Effector memory CD4-positive, alpha-beta T cell (primary cell): ENCODE results near the gene NSD1.
A peak's percentile ranks its signal among the peaks of the same experiment; 100 is the strongest.

Source experiments
- DNase-seq, 3 donors: peaks; one replicate each; pipeline ENCODE4 v3.0.0-alpha.2; 2020
- H3K27ac ChIP-seq: 2 replicates; pipeline ENCODE4 v1.7.0; 2013; ENCODE audit warnings: mild to moderate bottlenecking, low read length, moderate library complexity; ENCODE audit not compliant: insufficient read depth, poor library complexity, severe bottlenecking
- H3K27me3 ChIP-seq: replicated peaks from 2 replicates; pipeline ENCODE4 v1.7.0; 2013; ENCODE audit warnings: mild to moderate bottlenecking, low read length; ENCODE audit not compliant: insufficient read depth, control insufficient read depth, poor library complexity, severe bottlenecking
- H3K36me3 ChIP-seq: 2 replicates; pipeline ENCODE4 v1.7.0; 2013; ENCODE audit warnings: mild to moderate bottlenecking, low read length, moderate library complexity; ENCODE audit not compliant: control insufficient read depth, insufficient read depth
- H3K4me1 ChIP-seq: 2 replicates; pipeline ENCODE4 v1.7.0; 2013; ENCODE audit warnings: low read length, mild to moderate bottlenecking; ENCODE audit not compliant: control insufficient read depth, insufficient read depth, poor library complexity, severe bottlenecking
- H3K4me3 ChIP-seq: 2 replicates; pipeline ENCODE4 v1.7.0; 2013; ENCODE audit warnings: low read length, low read depth, mild to moderate bottlenecking; ENCODE audit not compliant: insufficient read depth, poor library complexity, severe bottlenecking
- H3K9me3 ChIP-seq: 2 replicates; pipeline ENCODE4 v1.7.0; 2013; ENCODE audit warnings: mild to moderate bottlenecking, low read length, moderate library complexity; ENCODE audit not compliant: control insufficient read depth

Gene NSD1

DNA sequence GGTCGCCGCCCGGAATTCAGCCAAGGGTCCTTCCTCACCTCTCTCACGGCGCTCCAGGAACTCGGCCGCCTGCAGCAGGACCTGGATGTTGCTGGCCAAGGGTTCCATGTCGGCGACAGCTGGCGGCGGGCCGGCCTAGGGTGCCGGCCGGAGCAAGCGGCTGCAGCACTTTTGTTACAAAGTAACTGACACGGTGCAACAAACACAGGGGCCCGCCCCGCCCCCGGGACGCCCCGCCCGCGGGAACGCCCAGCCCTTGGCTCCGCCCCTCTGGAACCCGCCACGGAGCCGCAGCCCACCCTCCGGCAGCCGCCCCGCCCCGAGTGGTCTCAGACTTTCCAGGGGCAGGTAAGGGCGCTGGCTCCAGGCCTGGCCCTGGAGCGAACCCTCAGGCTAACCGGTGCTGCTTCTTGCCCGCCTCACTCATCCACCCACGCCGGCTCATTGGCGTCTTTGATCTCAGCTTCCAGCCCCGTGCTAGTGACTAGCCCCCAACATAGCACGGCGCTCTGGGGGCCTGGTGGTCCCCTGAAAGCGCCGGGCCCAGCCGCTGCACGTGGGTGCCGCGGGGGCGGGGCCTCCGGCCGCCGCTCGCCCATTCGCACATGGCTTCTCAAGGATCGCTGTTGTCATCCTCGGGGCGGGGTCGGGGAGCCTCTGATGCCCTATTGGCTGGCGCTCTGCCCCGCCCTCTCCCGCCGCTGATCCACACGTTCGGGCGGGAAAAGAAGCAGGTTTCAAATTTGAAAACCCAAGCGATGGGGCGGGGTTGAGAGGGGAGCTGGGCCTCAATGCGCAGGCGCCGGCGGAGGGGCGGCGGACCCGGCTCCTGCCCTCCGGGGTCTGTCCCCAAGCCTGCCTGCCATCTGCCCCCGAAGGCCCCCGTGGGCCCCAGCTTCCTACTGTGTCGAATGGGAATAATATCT, 178.4 kb downstream of the NSD1 start, which contains the start of gene MXD3:
Gene MXD3 (minus strand): TSS at position 176 of the 926 bp plus-strand sequence. CDS start 68 bp downstream, at position 108.
- Histone ChIP-seq H3K27ac (peak within 1 kb of the TSS; percentile 23), H3K36me3 (peaks cover 3% of the 10 kb centered on the region), H3K4me3 (peak within 1 kb of the TSS; percentile 58), H3K4me1 (peaks cover 38% of the 10 kb centered on the region), H3K27me3 (no peaks in the 10 kb centered on the region), H3K9me3 (no peaks in the 10 kb centered on the region)
- DNase-seq, result peak; percentile 89 to 93 (median 89)

DNA sequence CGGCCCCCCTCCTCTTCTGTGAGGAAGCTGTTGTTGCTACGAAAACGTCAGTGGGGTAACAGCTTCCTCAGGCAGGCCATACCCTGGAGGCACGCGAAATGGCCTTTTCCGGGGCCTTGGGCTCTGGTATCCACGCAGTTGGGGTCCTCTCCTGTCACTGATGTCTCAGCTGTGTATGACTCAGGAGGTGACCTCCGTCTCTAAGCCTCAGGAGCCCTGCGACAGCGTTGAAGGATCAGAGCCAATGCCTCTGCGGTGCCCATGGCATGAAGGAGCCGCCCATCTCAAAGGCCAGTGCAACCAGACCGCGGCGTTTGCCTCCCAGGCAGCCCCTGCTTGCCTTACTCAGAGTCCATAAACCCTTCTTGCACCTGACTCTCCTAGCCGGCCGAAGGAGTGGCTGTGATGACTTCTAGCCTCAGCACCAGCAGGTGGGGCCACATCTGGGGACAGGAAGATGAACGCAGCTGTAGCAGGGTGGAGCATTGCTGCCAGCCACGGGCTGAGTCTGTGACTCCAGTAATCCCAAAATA, 179.1 kb downstream of the NSD1 start:
- peak overlapping the region; percentile 58 for H3K4me3 ChIP-seq
- no peak for DNase-seq
- no peaks in the 10 kb centered on the region for H3K27me3 ChIP-seq
- no peaks in the 10 kb centered on the region for H3K36me3 ChIP-seq
- H3K27ac ChIP-seq, result peak overlapping the region; percentile 23
- peaks cover 33% of the 10 kb centered on the region for H3K4me1 ChIP-seq
- H3K9me3 ChIP-seq, result no peaks in the 10 kb centered on the region

DNA sequence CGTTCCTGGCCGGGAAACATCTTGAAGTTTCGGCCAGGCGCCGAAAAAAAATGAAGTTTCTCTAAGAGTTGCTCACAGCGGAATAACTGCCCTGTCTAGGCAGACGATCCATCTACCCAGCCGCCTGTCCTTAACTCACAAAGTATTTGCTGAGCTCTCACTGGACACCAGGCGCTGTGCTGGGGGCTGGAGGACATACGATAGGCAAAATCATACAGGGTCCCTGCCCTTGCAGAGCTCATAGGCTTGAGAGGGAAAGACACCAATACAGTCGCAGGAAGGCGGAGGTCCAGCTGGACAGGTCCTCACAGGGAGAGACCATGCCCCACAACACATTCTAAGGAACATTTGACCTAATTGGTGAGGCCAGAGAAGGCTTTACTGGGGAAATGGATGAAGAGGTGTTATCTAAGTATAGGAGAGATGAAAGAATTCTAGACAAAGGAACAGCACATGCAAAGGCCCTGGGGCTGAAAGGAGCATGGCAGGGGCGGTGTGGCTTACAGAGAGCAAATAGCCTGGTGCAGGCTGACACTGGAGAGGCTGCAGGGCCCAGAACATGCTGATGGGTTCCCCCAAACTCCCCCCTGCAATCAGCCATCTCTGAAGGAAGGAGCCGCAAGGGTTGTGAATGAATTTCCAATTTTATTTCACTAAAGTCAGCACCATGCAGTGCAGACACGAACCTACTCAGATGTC, 180.1 kb downstream of the NSD1 start:
- Histone ChIP-seq H3K9me3 (no peaks in the 10 kb centered on the region), H3K36me3 (no peaks in the 10 kb centered on the region), H3K27ac (no peak overlapping the region), H3K27me3 (no peaks in the 10 kb centered on the region), H3K4me1 (peaks cover 33% of the 10 kb centered on the region), H3K4me3 (no peak overlapping the region)
- DNase-seq, result no peak

DNA sequence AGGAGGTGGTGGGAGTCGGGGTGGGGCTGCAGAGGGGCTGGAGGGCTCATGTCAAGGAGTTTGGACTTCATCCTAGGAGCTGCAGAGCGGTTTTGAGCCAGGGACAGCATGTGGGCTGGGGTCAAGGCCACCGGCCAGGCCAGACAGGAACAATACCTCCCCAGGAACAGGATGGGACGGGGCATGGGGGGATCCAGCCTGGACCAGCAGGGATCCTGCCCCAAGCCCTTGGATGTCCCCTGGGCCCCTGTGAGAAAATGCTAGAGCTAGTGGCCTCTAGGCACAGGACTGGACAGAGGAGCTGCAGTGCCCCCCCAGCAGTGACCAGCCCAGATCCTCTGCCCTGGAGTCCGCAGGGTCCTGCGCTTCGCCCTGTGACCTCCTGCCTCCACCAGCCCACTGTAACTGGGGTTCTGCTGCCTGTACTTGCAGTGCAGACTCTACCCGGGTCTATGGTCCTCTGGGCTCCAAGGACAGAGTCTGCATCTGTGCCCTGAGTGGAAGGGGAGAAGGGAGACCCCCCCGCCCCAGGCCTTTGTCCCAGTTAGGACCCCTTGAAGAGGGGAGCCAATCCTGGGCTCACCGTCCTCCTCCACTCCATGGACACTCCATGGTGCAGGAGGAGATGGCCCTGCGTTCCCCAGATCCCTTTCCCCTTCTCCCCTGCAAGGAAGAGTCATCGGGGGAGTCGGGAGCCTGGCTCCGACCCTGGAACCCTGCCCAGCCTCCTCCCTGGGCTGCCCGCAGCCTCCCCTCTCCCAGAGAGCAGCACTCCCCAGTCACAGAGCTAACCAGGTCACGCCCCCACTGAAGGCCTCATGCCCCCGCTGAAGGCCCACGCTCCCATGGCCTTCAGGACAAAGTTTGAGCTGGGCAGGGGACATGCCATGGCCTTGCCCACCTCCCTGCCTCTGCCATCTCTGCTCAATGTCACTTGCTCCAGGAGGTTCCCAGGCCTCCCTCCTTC, 181.1 kb downstream of the NSD1 start:
- Histone ChIP-seq H3K27ac (no peak overlapping the region), H3K9me3 (no peaks in the 10 kb centered on the region), H3K27me3 (no peaks in the 10 kb centered on the region), H3K4me1 (peaks cover 32% of the 10 kb centered on the region), H3K4me3 (no peak overlapping the region), H3K36me3 (no peaks in the 10 kb centered on the region)
- DNase-seq, result no peak

DNA sequence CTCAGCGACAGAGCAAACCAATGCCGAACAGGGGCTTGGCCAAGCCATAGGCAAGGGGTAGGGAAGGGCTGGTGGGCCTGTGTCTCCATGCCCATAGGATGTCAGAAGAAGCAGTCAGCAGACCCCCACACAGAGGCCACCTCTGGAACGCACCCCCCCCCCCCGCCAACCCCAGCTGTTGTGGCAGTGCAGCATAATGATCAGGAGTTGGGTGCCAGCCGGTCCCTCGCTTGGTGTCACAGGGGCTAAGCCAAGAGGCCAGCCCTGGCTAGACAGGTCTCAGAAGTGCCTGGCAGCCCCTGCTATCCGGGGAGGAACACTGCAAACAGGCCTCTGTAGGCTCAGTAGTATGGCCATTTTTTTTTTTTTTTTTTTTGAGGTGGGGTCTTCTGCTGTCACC, 181.8 kb downstream of the NSD1 start:
- H3K27me3 ChIP-seq, result no peaks in the 10 kb centered on the region
- H3K27ac ChIP-seq, result no peak overlapping the region
- no peaks in the 10 kb centered on the region for H3K36me3 ChIP-seq
- H3K4me3 ChIP-seq, result no peak overlapping the region
- no peak for DNase-seq
- peaks cover 24% of the 10 kb centered on the region for H3K4me1 ChIP-seq
- no peaks in the 10 kb centered on the region for H3K9me3 ChIP-seq

DNA sequence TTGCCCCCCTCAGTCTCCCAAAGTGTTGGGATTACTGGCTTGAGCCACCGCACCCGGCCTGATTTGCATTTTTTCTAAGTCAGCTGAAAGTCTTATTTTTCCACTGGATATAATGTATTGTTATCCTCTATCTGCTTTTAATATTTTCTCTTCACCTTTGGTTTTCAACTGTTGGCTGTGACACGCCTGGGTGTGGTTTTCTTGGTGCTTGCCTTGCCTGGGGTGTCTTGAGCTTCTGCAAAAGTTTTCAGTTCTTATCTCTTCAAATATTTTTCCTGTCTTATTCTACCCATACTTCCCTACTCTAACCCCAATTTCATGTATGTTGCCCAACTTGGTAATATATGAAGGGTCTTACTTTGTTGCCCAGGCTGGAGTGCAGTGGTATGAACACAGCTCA, 182.4 kb downstream of the NSD1 start:
- no peak overlapping the region for H3K27ac ChIP-seq
- H3K4me3 ChIP-seq, result no peak overlapping the region
- peaks cover 18% of the 10 kb centered on the region for H3K4me1 ChIP-seq
- DNase-seq, result no peak
- no peaks in the 10 kb centered on the region for H3K36me3 ChIP-seq
- no peaks in the 10 kb centered on the region for H3K27me3 ChIP-seq
- H3K9me3 ChIP-seq, result no peaks in the 10 kb centered on the region

DNA sequence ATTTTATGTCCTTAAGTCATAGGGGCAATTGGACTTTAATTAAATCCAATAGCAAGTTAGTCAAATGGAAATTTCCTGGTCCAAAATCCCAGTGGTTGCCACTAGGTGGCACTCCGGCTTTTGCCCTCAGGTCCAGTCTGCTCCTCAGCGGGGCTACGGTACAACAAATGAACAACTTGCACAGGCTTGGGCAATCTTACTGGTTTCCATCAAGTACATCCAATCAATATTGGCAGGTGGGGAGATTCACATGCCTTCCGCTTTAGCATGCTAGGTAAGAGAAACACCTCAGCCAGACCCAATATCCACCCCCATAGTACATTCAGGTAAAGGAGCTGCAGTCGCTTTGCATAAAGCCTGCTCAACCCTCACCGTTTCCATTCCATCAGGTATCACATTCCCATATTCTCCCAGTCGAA, 184.4 kb downstream of the NSD1 start:
- peak; percentile 43 to 60 (median 55) for DNase-seq
- peaks cover 2% of the 10 kb centered on the region for H3K4me1 ChIP-seq
- no peak overlapping the region for H3K4me3 ChIP-seq
- no peak overlapping the region for H3K27ac ChIP-seq
- no peaks in the 10 kb centered on the region for H3K9me3 ChIP-seq
- no peaks in the 10 kb centered on the region for H3K36me3 ChIP-seq
- no peaks in the 10 kb centered on the region for H3K27me3 ChIP-seq

DNA sequence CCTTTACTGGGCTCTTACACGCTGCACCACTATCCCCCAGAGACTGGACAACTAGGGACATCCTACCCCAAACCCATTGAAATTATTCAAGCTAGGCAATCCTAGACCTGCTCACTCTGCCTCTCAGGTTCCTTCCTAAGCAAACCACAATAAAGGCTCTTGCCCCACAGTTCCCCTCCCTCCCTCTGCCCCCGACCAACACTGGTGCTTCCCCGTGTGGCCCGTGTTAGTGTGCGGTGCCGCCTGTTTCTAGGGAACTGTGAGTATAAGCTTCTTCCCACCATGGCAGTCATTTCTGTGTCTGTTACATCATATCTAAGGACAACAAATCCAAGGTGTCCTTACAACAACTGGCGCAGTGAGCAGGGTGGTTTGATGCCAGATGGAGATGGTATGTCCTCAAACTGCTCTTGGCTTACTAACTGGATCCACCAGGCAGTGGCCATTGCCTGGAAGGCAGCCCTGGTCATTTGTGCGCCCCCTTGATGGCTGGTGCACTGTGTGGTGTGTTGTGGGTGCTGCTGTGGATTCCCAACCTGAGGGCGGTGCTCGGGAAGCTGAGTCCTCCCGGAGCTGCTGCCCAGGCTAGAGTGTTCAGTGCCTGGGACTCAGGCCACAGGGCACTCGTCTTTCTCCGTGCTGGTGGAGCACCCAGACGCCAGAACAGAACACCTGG, 186.5 kb downstream of the NSD1 start:
- no peak overlapping the region for H3K4me3 ChIP-seq
- H3K36me3 ChIP-seq, result no peaks in the 10 kb centered on the region
- H3K9me3 ChIP-seq, result no peaks in the 10 kb centered on the region
- no peak for DNase-seq
- no peaks in the 10 kb centered on the region for H3K4me1 ChIP-seq
- no peaks in the 10 kb centered on the region for H3K27me3 ChIP-seq
- no peak overlapping the region for H3K27ac ChIP-seq

DNA sequence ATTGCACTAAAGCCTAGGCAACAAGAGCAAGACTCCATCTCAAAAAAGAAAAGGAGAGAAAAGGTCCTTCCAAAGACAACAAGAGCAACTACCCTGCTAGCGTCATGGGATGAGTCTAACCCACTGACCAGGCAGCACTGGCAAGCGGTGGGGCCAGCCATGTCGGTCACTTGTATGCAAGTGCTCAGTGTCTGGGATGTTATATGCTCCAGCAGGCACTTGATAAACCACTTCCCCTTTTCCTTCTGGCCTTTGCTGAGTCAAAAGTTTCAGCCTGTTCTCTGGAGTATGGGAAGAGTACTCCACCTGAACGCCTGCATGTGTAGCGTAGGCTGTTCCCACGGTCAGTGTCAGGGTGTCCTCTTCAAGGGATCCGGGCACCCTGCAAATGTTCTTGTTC, 187.3 kb downstream of the NSD1 start:
- H3K36me3 ChIP-seq, result no peaks in the 10 kb centered on the region
- no peaks in the 10 kb centered on the region for H3K9me3 ChIP-seq
- H3K4me3 ChIP-seq, result no peak overlapping the region
- no peak overlapping the region for H3K27ac ChIP-seq
- no peak for DNase-seq
- no peaks in the 10 kb centered on the region for H3K27me3 ChIP-seq
- H3K4me1 ChIP-seq, result no peaks in the 10 kb centered on the region
